ENCODE measurements around the gene RCBTB1.
A peak's percentile ranks its signal among the peaks of the same experiment; 100 is the strongest.

Gene RCBTB1

GRCh38 chr13:49499889-49500660 is 85.3 kb downstream of the RCBTB1 start:
- DNase-seq: no peak

GRCh38 chr13:49498206-49498605 is 87.2 kb downstream of the RCBTB1 start:
- DNase-seq: no peak

GRCh38 chr13:49497272-49497671 is 88.1 kb downstream of the RCBTB1 start:
- no peak for DNase-seq

- DNase-seq: peak; percentile 51
Measured at GRCh38 chr13:49496837-49497236, 88.5 kb downstream of the RCBTB1 start.

- DNase-seq: peak; percentile 88
Measured at GRCh38 chr13:49495783-49496762, 89.3 kb downstream of the RCBTB1 start, which contains the start of gene PHF11. Gene PHF11, plus strand, starts transcription at chr13:49495953. Its CDS starts 49 bp downstream, at chr13:49496002.

GRCh38 chr13:49494645-49495044 is 90.7 kb downstream of the RCBTB1 start:
- no peak for DNase-seq

GRCh38 chr13:49488563-49488962 is 96.8 kb downstream of the RCBTB1 start:
- DNase-seq: no peak
